AG04449 (cell line): ENCODE measurements around the gene CD33.

Experiments
- CTCF ChIA-PET: fragments of 350-600 bp; formaldehyde crosslinking; extraction: SDS; loops from one replicate; lab custom pipeline; 2021; ENCODE audit warnings: antibody characterized with exemption; lab: Yijun Ruan, JAX
- POLR2A ChIA-PET: fragments of 400-600, 350-600 bp; formaldehyde crosslinking; extraction: SDS; loops from one replicate; lab custom pipeline; 2020; ENCODE audit warnings: antibody characterized with exemption, inconsistent platforms; lab: Yijun Ruan, JAX
- DNase-seq: peaks from one replicate; pipeline ENCODE4 v3.0.0-alpha.2; 2010; ENCODE audit warnings: low read depth, low spot score
- H3K4me3 ChIP-seq: 2 replicates; pipeline ENCODE4 v1.5.1; 2011; ENCODE audit warnings: low read depth, mild to moderate bottlenecking, control low read depth, low read length
- TF ChIP-seq, protein P1 (sequence below): IDR thresholded peaks from one replicate; pipeline ENCODE4 v1.5.1; 2011; ENCODE audit warnings: mild to moderate bottlenecking, moderate library complexity, low read length, control low read depth, inconsistent platforms; ENCODE audit not compliant: insufficient read depth; ENCODE audit errors: missing control alignments

Gene CD33

DNA sequence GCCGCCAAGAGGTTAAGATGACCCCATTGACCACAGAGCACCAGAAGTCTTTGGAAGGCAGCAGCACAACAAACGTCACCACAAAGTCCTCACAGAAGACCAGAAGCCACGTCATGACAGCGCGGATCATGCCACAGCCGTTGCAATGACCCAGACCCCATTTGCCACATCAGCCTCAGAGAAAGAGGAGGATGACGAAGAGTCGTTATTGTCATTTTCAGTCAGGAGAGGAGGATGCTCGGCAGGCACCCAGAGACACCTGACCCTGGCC is 29.6 kb upstream of the CD33 start:
- CTCF ChIA-PET, result no interaction called here
- TF ChIP-seq, protein P1, sequence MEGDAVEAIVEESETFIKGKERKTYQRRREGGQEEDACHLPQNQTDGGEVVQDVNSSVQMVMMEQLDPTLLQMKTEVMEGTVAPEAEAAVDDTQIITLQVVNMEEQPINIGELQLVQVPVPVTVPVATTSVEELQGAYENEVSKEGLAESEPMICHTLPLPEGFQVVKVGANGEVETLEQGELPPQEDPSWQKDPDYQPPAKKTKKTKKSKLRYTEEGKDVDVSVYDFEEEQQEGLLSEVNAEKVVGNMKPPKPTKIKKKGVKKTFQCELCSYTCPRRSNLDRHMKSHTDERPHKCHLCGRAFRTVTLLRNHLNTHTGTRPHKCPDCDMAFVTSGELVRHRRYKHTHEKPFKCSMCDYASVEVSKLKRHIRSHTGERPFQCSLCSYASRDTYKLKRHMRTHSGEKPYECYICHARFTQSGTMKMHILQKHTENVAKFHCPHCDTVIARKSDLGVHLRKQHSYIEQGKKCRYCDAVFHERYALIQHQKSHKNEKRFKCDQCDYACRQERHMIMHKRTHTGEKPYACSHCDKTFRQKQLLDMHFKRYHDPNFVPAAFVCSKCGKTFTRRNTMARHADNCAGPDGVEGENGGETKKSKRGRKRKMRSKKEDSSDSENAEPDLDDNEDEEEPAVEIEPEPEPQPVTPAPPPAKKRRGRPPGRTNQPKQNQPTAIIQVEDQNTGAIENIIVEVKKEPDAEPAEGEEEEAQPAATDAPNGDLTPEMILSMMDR, result no peak
- H3K4me3 ChIP-seq, result no peak overlapping the region
- POLR2A ChIA-PET, result no interaction called here
- DNase-seq, result no peak

DNA sequence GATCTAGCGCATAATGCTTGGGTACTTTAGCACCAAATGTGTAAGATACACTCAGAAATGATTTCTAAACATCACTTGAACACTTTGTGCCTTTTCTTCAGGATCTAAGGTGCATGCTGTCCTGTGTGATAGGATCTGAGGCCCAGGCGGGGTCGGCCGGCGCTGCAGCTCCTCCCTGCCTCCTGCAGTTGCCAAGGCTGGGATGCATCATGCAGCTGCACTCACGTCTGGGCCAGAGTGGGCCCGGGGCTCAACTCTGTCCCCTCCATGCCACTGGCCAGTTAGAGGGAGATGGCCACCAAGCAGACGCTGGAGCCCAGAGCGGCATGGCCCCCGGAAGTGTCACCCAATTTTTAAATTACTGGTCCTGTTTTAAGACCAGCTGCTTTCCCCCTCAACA is 29.3 kb upstream of the CD33 start:
- H3K4me3 ChIP-seq, result no peak overlapping the region
- no peak for DNase-seq
- ChIA-PET POLR2A (no interaction called here), CTCF (no interaction called here)
- TF ChIP-seq, protein P1, result no peak

DNA sequence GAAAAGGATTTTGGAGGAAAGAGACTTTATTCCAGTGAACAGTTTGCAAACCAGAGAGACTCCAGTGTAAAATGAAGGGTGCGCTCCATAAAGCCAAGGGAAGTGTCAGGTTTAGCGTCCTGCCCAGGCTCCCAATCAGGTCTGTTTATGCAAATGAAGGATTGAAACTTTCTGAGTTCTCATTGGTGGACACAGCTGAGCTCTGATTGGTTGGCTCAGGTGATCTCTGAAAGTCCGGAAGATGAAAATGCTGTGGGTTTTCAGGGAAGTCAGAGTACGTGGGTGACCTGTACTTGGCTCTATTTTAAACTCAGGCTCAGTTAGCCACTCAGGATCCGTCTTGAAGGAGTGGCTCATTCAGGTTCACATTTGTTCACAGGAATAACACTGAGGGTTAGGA is 28.7 kb upstream of the CD33 start:
- TF ChIP-seq, protein P1, result no peak
- ChIA-PET CTCF (no interaction called here), POLR2A (no interaction called here)
- no peak for DNase-seq
- H3K4me3 ChIP-seq, result no peak overlapping the region

DNA sequence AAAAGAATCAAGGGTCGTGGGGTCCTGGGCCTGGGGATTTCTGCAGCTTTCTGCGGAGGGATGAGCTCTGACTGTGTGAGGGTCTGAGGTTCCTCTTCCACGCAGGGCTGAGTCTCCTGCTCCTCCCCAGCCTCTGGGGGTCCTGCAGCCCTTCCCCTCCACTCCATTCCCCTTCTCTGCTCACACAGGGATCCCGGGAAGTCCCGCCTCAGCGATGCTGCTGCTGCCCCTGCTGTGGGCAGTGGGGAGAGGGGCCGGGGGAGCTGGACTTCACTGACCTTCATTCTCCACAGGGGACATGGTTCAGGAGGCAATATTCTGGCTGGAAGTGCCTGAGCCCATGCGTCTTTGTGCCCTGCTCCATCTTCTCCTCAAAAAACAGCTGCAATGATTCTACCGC is 26.2 kb upstream of the CD33 start:
- TF ChIP-seq, protein P1, result no peak
- DNase-seq, result no peak
- CTCF ChIA-PET, result no interaction called here
- no peak overlapping the region for H3K4me3 ChIP-seq
- POLR2A ChIA-PET, result no interaction called here

DNA sequence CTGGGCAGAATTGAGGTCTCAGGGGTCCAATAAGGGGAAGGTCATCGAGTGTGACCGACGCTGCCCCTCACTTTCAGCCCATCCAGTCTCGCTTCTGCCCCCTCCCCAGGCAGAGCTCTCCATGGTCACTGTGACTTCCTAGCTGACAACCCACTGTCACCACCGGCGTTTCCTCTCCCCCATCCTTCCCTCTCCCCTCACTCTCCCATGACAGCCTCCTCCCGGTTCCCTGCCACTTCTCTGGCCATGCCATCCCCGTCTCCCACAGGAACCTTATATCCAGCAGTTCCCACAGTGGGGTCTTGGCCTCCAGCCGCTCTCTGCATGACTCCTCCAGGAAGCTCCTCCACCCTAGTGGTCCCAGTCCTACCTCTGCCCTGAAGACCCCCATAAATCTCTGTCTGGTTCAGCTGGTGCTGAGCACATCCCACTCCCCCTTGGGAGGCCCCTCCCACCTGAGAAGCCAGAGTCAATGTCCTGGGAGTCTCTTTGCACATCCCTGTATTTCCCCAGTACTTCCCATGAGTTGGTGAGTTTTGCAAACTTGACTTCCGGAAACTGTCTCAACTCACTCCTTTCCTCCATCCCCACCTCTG is 24.7 kb upstream of the CD33 start:
- no peak overlapping the region for H3K4me3 ChIP-seq
- POLR2A ChIA-PET, result no interaction called here
- DNase-seq, result no peak
- CTCF ChIA-PET, result no interaction called here
- TF ChIP-seq, protein P1, result no peak

DNA sequence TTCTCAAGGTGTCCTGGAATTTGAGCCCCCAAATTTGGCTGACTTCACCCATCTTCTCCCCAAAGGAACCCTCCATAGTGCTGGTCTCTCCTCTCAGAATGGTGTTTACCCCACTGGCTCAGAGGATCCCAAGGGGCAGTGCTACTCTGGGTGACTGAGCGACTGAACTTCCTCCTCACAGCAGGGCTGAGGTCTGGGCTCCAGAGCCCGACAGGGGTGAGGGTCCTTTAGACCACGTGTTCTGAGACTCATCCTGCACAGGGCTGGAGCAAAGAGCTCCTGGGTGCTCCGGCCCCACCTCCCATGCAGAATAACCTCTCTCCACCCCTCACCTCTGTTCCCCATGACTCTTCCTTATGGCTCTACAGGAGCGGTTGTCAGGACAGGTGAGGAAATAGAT is 23.2 kb upstream of the CD33 start:
- CTCF ChIA-PET, result no interaction called here
- POLR2A ChIA-PET, result no interaction called here
- TF ChIP-seq, protein P1, result no peak

DNA sequence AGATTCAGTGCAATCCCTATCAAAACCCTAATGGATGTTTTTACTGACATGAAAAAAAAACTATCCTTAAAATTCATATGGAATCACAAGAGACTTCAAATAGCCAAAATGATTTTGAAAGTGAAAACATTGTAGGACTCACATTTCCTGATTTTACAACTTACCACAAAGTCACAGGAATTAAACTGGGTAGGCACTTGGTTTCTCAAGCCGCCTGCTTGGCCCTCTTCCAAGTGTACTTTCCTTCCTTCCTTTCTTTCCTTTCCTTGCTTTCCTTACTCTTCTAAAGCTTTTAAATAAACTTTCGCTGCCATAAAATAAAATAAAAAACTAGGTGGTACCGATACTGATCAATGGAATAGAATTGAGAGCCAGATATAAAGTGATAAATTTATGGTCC is 21.0 kb upstream of the CD33 start:
- no peak overlapping the region for H3K4me3 ChIP-seq
- no peak for DNase-seq
- ChIA-PET POLR2A (no interaction called here), CTCF (no interaction called here)
- TF ChIP-seq, protein P1, result no peak

More for the DNA sequence above, 23.2 kb upstream of the CD33 start:
- DNase-seq, result no peak
- H3K4me3 ChIP-seq, result no peak overlapping the region
